ENCODE results near the gene ELOB. TPM values are rescaled to one million over a fixed set of nuclear protein-coding genes. Genes with fewer than 3 reads are reported as not detected.
A peak's percentile ranks its signal among the peaks of the same experiment; 100 is the strongest.

The ELOB gene
- total RNA-seq, 1 experiment from 2014 or later = 319 TPM

DNA sequence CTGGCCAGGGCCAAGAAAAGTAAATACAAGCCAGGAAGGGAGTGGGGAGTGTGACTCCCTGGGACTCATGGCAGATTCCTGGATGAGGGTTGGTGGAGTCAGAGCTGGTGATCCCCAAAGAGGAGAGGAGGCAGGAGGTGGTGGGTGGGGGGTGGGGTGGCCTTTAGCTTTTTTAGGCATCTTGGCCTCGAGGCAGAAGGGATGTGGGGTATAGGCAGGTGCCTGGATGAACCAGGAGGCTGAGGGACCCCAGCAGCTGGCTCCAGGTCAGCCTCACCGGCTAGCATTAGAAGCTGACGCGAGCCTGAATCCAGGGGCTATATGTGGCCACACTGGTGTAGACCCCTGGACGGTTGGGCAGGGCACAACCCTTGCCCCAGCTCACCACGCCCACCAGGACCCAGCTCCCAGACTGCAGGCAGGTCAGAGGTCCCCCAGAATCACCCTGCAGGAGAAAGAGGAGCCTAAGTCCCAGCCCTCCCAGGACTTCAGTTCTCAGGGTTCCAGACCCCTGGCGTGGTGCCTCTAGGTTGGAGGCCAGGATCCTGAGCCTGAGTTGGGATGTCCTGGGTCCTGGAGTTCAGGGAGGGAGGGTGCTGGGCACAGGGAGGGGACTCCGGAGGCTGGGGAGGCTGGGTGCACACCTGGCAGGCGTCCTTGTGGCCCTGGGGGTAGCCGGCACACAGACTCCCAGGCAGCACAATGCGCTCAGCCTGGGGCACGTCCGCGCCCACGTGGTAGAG is 7.4 kb upstream of the ELOB start:
- Histone ChIP-seq H4K5ac (ENCODE audit: insufficient read length, low read depth, low read length) (no peak overlapping the region), H2BK120ac (ENCODE audit: low read depth, low read length, poor library complexity, severe bottlenecking) (no peak overlapping the region), H3K9me3 (ENCODE audit: control insufficient read depth, low read depth, low read length) (no peaks in the 10 kb centered on the region), H4K20me1 (ENCODE audit: control insufficient read depth, insufficient read depth, insufficient read length) (no peaks in the 10 kb centered on the region), H3K18ac (ENCODE audit: insufficient read length, low read depth, low read length) (no peak overlapping the region), H2BK15ac (ENCODE audit: low read depth, low read length) (no peak overlapping the region), H2BK5ac (ENCODE audit: insufficient read length, low read length) (no peak overlapping the region), H2AK5ac (ENCODE audit: insufficient read length, low read length) (no peak overlapping the region), H3K4me1 (ENCODE audit: insufficient read depth, low read length) (no peaks in the 10 kb centered on the region), H4K8ac (replicated peaks; ENCODE audit: insufficient read length, low read depth, low read length) (no peak overlapping the region), H2AFZ (ENCODE audit: low read length) (no peak overlapping the region), H3K79me1 (ENCODE audit: insufficient read depth, low read depth, low read length, poor library complexity, severe bottlenecking) (no peaks in the 10 kb centered on the region), H2BK20ac (ENCODE audit: low read depth, low read length, poor library complexity, severe bottlenecking) (no peak overlapping the region), H3K79me2 (ENCODE audit: insufficient read depth, low read length) (no peaks in the 10 kb centered on the region; the same call in 1 of the 2 replicates), H3K56ac (ENCODE audit: insufficient read length, low read depth, low read length) (no peak overlapping the region), H3K9ac (ENCODE audit: extremely low read depth, insufficient read length, low read length) (no peak overlapping the region), H4K91ac (ENCODE audit: insufficient read length, low read depth, low read length) (no peak overlapping the region), H3K23ac (ENCODE audit: insufficient read length, low read depth, low read length) (no peak overlapping the region), H3K23me2 (ENCODE audit: insufficient read length, low read depth, low read length, poor library complexity, severe bottlenecking) (no peaks in the 10 kb centered on the region), H3T11ph (ENCODE audit: low read length) (no peak overlapping the region), H3K27me3 (ENCODE audit: insufficient read depth, low read length) (no peaks in the 10 kb centered on the region), H3K4me2 (ENCODE audit: insufficient read depth, insufficient read length, low read length) (no peak overlapping the region), H3K4ac (ENCODE audit: low read depth, low read length) (no peak overlapping the region), H3K14ac (ENCODE audit: insufficient read depth, low read length) (no peak overlapping the region; the same call in 1 of the 2 replicates), H2BK12ac (ENCODE audit: insufficient read length, low read depth, low read length) (no peak overlapping the region), H3K27ac (ENCODE audit: insufficient read length, low read depth, low read length) (no peak overlapping the region)
- Mint-ChIP-seq H3K4me1 (peaks cover 8 to 22% of the 10 kb centered on the region in 2 experiments), H3K27ac (peak overlapping the region in 1 of 3 experiments; percentile 87; a peak in 1 of 7 replicates), H3K27me3 (ENCODE audit: low read depth) (peaks cover 10% of the 10 kb centered on the region), H3K36me3 (ENCODE audit: insufficient read depth in 1 of 3, low read depth in 3 of 3) (no peaks in the 10 kb centered on the region), H3K4me3 (no peak overlapping the region), H3K9me3 (no peaks in the 10 kb centered on the region)
- TF ChIP-seq, protein P1, sequence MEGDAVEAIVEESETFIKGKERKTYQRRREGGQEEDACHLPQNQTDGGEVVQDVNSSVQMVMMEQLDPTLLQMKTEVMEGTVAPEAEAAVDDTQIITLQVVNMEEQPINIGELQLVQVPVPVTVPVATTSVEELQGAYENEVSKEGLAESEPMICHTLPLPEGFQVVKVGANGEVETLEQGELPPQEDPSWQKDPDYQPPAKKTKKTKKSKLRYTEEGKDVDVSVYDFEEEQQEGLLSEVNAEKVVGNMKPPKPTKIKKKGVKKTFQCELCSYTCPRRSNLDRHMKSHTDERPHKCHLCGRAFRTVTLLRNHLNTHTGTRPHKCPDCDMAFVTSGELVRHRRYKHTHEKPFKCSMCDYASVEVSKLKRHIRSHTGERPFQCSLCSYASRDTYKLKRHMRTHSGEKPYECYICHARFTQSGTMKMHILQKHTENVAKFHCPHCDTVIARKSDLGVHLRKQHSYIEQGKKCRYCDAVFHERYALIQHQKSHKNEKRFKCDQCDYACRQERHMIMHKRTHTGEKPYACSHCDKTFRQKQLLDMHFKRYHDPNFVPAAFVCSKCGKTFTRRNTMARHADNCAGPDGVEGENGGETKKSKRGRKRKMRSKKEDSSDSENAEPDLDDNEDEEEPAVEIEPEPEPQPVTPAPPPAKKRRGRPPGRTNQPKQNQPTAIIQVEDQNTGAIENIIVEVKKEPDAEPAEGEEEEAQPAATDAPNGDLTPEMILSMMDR (conservative IDR thresholded peaks at IDR 0.05) = no peak
- DNase-seq = peak; percentile 30
- no CpG with 5 or more reads among the region's 15 CpGs for WGBS (ENCODE audit: extremely low coverage, insufficient read length, low lambda C conversion rate)
